Right atrium auricular region (tissue), 2 donors: ENCODE measurements around the gene NPR3. TPM values are rescaled to one million over a fixed set of nuclear protein-coding genes. Genes with fewer than 3 reads are reported as not detected.

Source experiments
- DNase-seq: peaks from one replicate; pipeline ENCODE4 v3.0.0-alpha.2; 2019; ENCODE audit warnings: low spot score
- H3K27ac ChIP-seq, 2 donors: fragments of 200-600 bp; sonication (generic); 1 replicate in 1 of 2; 2 replicates in 1 of 2; pipeline ENCODE4 v1.5.1; 2016 to 2019
- H3K27me3 ChIP-seq, 2 donors: fragments of 200-600 bp; sonication (generic); one replicate each; pipeline versions ENCODE4 v1.5.1 to v1.6.0; 2017 to 2019
- H3K36me3 ChIP-seq: fragments of 200-600 bp; sonication (generic); one replicate; pipeline ENCODE4 v1.5.1; 2016
- H3K4me1 ChIP-seq, 2 donors: fragments of 200-600 bp; sonication (generic); one replicate each; pipeline versions ENCODE4 v1.5.1 to v1.6.0; 2017 to 2019
- H3K4me3 ChIP-seq, 2 donors: fragments of 200-600 bp; sonication (generic); 1 replicate in 1 of 2; 2 replicates in 1 of 2; pipeline ENCODE4 v1.5.1; 2017 to 2019; ENCODE audit warnings: mild to moderate bottlenecking in 1 of 2, moderate library complexity in 1 of 2
- H3K9me3 ChIP-seq, 2 donors: fragments of 200-600 bp; sonication (generic); one replicate each; pipeline ENCODE4 v1.5.1; 2019
- total RNA-seq, 2 donors: library from RNA; depleted of rRNA; stranded (reverse); fragments of >200 nt; gene quantifications; one replicate each; pipeline ENCODE4 v1.1.0, GENCODE V29; 2016
- TF ChIP-seq, protein P1 (sequence below), 2 donors: fragments of 200-600 bp; sonication (generic); IDR thresholded peaks; one replicate each; pipeline ENCODE4 v1.5.1; 2019; ENCODE audit warnings: antibody characterized with exemption in 2 of 2

The NPR3 gene
- total RNA-seq, 2 donors from 2014 or later, result 22.0 to 51.0 TPM

DNA sequence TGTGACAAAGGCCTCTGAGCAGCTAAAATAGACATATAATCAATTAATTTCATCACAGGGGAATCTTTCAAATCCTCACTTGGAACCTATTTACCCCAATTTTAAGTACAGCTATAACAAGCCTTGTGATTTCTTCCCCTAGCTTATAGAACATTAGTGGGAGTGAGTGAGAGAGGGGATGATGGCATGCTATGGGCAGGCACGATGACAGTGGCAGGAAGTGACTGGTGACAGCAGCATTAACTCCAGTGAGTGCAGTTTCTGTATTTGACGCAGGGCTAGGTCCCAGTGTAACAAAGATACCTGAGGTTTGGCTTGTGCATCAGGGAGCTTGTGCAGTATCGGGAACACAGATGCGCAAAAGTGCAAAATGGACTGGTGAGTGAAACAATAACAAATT lies 54.1 kb downstream of the NPR3 start:
- H3K27me3 ChIP-seq, result no peaks in the 10 kb centered on the region
- no peaks in the 10 kb centered on the region for H3K36me3 ChIP-seq
- no peak overlapping the region for H3K4me3 ChIP-seq
- H3K27ac ChIP-seq, result no peak overlapping the region
- H3K9me3 ChIP-seq, result peaks cover 0 to 4% of the 10 kb centered on the region in 2 donors
- DNase-seq, result no peak
- TF ChIP-seq, protein P1, sequence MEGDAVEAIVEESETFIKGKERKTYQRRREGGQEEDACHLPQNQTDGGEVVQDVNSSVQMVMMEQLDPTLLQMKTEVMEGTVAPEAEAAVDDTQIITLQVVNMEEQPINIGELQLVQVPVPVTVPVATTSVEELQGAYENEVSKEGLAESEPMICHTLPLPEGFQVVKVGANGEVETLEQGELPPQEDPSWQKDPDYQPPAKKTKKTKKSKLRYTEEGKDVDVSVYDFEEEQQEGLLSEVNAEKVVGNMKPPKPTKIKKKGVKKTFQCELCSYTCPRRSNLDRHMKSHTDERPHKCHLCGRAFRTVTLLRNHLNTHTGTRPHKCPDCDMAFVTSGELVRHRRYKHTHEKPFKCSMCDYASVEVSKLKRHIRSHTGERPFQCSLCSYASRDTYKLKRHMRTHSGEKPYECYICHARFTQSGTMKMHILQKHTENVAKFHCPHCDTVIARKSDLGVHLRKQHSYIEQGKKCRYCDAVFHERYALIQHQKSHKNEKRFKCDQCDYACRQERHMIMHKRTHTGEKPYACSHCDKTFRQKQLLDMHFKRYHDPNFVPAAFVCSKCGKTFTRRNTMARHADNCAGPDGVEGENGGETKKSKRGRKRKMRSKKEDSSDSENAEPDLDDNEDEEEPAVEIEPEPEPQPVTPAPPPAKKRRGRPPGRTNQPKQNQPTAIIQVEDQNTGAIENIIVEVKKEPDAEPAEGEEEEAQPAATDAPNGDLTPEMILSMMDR (IDR thresholded peaks at IDR 0.05), result no peak
- no peaks in the 10 kb centered on the region for H3K4me1 ChIP-seq

DNA sequence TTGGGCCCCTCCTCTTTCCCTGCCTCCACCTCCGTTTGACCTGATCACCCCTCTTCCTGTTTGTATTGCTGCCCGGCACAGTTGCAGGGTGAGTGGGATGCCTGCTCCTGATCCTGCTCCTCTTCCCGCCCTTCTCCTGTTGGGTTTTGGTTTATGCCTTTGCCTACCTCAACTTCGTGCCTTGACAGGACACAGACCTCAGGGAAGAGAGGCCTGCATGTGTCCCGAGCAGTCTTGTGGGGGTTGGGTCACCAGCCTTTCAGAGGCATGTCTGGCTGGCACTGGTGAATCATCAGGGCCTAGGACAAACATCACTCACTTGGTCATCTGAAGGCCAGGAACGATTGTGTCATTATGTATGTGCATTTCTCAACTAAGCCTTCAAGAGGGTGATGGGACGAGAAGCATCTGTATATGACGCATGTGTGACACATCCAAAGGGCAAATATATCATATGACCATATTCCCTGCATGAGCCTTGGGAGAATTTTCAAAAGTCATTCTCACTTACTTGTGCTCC lies 56.9 kb downstream of the NPR3 start:
- H3K27ac ChIP-seq, result no peak overlapping the region
- no peak for DNase-seq
- TF ChIP-seq, protein P1 (IDR thresholded peaks at IDR 0.05), result no peak
- no peaks in the 10 kb centered on the region for H3K27me3 ChIP-seq
- H3K36me3 ChIP-seq, result no peaks in the 10 kb centered on the region
- H3K4me1 ChIP-seq, result no peaks in the 10 kb centered on the region
- peaks cover 0 to 4% of the 10 kb centered on the region in 2 donors for H3K9me3 ChIP-seq
- H3K4me3 ChIP-seq, result no peak overlapping the region

DNA sequence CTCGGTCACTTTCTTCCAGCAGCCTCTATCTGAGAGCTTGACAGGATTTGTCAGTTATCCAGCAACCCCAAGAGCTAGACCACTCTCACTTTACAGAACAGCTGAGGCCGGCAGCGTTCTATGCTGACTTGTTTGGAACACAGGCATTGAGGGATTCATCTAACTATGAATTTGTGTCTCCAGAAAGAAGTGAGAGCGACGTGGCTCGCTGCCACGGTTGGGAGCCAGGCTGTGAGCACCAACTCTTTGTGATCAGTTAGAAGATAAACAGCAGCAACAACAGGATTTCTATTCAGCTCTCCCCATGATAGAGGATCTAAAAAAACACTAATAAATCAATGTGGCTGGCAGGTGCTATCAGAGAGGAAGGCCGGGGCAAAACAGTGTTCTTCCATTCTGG lies 58.6 kb downstream of the NPR3 start:
- TF ChIP-seq, protein P1 (IDR thresholded peaks at IDR 0.05), result no peak
- Histone ChIP-seq H3K9me3 (no peaks in the 10 kb centered on the region), H3K4me1 (no peaks in the 10 kb centered on the region), H3K27ac (no peak overlapping the region), H3K4me3 (no peak overlapping the region), H3K36me3 (no peaks in the 10 kb centered on the region), H3K27me3 (no peaks in the 10 kb centered on the region)
- no peak for DNase-seq

DNA sequence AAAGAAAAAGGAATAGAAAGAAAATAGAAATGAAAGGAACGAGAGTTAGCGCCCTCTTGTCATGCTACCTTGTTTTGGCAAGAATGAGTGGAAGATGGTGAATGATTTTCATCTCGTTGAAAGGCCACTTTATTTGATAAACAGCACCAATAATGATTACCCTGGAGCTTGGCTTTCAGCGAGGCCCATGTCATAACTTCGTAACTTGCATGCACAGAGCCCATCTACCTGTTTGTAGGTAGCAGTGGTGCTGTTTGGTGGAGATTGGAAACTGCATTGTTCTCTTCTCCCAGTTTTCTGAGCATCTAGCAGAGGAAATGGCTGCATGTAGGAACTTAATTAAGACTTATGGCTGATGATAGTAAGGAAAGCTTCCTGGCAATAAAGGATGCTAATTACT lies 59.3 kb downstream of the NPR3 start:
- H3K27ac ChIP-seq, result no peak overlapping the region
- no peaks in the 10 kb centered on the region for H3K4me1 ChIP-seq
- H3K4me3 ChIP-seq, result no peak overlapping the region
- TF ChIP-seq, protein P1 (IDR thresholded peaks at IDR 0.05), result no peak
- no peak for DNase-seq
- H3K9me3 ChIP-seq, result no peaks in the 10 kb centered on the region
- H3K36me3 ChIP-seq, result no peaks in the 10 kb centered on the region
- no peaks in the 10 kb centered on the region for H3K27me3 ChIP-seq

DNA sequence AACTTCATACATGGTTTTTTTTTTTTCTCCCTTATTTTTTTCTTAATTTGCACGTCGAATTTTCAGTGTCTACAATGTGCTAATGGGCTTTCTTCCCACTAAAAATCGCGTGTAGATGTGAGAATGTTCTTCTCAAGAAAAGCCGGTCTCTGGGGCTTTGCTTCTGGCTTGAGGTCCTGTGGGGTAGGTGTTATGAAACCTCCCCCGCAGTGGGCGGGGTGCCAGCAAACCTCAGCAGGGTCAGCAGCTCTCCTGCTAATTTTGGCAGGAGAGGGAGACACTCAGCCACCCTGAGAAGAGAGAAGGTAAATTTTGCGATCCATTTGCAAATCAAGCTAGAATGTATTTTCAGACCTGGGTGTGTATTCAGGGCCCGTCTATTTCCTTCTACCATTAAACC lies 59.9 kb downstream of the NPR3 start:
- Histone ChIP-seq H3K4me1 (no peaks in the 10 kb centered on the region), H3K9me3 (no peaks in the 10 kb centered on the region), H3K27ac (no peak overlapping the region), H3K36me3 (no peaks in the 10 kb centered on the region), H3K4me3 (no peak overlapping the region), H3K27me3 (no peaks in the 10 kb centered on the region)
- TF ChIP-seq, protein P1 (IDR thresholded peaks at IDR 0.05), result no peak
- no peak for DNase-seq

DNA sequence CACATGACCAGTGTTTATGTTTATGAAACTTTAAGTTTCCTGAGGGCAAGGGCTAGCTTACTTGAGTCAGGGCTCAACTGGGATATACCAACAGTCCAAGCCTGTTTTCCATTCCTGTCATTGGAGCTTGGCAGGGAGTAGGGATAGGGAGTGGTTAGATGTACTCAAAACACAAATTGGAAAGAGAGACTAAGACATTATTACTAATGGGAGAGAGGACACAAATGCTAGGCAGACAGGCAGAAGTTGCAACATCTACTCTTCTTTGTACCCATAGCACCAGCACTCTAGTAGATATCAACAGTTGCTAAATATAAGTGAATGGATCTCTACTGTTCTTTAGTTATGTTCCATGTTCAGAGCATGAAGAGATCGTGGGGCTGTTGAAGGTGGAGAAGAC lies 62.8 kb downstream of the NPR3 start:
- Histone ChIP-seq H3K27ac (no peak overlapping the region), H3K27me3 (no peaks in the 10 kb centered on the region), H3K36me3 (no peaks in the 10 kb centered on the region), H3K9me3 (no peaks in the 10 kb centered on the region), H3K4me3 (no peak overlapping the region), H3K4me1 (no peaks in the 10 kb centered on the region)
- DNase-seq, result no peak
- TF ChIP-seq, protein P1 (IDR thresholded peaks at IDR 0.05), result no peak
